ENCODE data around the gene NELL2.

Gene NELL2

GRCh38 chr12:44519931-44520330 lies 356.2 kb downstream of the NELL2 start:
- POLR2A ChIA-PET (ENCODE audit: low non-redundant PET), result no interaction called here
- no peak for DNase-seq (ENCODE audit: low spot score)
- H3K27ac ChIP-seq, result no peak overlapping the region
- no peak for TF ChIP-seq CTCF (conservative IDR thresholded peaks at IDR 0.05; ENCODE audit: low read depth)
- CTCF ChIA-PET, result no interaction called here

- ChIA-PET CTCF (no interaction called here), POLR2A (ENCODE audit: low non-redundant PET) (no interaction called here)
- no peak for DNase-seq (ENCODE audit: low spot score)
- H3K27ac ChIP-seq, result no peak overlapping the region
- no peak for TF ChIP-seq CTCF (conservative IDR thresholded peaks at IDR 0.05; ENCODE audit: low read depth)
Observed at GRCh38 chr12:44511289-44511688, 364.8 kb downstream of the NELL2 start.

- CTCF ChIA-PET, result no interaction called here
- DNase-seq (ENCODE audit: low spot score), result no peak
- no peak for TF ChIP-seq CTCF (conservative IDR thresholded peaks at IDR 0.05; ENCODE audit: low read depth)
- no peak overlapping the region for H3K27ac ChIP-seq
- POLR2A ChIA-PET (ENCODE audit: low non-redundant PET), result no interaction called here
Observed at GRCh38 chr12:44510510-44510909, 365.6 kb downstream of the NELL2 start.

- no peak for DNase-seq (ENCODE audit: low spot score)
- ChIA-PET POLR2A (ENCODE audit: low non-redundant PET) (no interaction called here), CTCF (no interaction called here)
- H3K27ac ChIP-seq, result no peak overlapping the region
- no peak for TF ChIP-seq CTCF (conservative IDR thresholded peaks at IDR 0.05; ENCODE audit: low read depth)
Observed at GRCh38 chr12:44510076-44510475, 366.0 kb downstream of the NELL2 start.

GRCh38 chr12:44509471-44509870 lies 366.6 kb downstream of the NELL2 start:
- TF ChIP-seq CTCF (conservative IDR thresholded peaks at IDR 0.05; ENCODE audit: low read depth), result no peak
- ChIA-PET POLR2A (ENCODE audit: low non-redundant PET) (no interaction called here), CTCF (no interaction called here)
- no peak for DNase-seq (ENCODE audit: low spot score)
- no peak overlapping the region for H3K27ac ChIP-seq

GRCh38 chr12:44507461-44507860 lies 368.7 kb downstream of the NELL2 start:
- POLR2A ChIA-PET (ENCODE audit: low non-redundant PET), result no interaction called here
- no peak overlapping the region for H3K27ac ChIP-seq
- CTCF ChIA-PET, result no interaction called here
- DNase-seq (ENCODE audit: low spot score), result no peak
- TF ChIP-seq CTCF (conservative IDR thresholded peaks at IDR 0.05; ENCODE audit: low read depth), result no peak

GRCh38 chr12:44504799-44505198 lies 371.3 kb downstream of the NELL2 start:
- no peak for TF ChIP-seq CTCF (conservative IDR thresholded peaks at IDR 0.05; ENCODE audit: low read depth)
- CTCF ChIA-PET, result no interaction called here
- POLR2A ChIA-PET (ENCODE audit: low non-redundant PET), result no interaction called here
- no peak overlapping the region for H3K27ac ChIP-seq
- DNase-seq (ENCODE audit: low spot score), result no peak
